Left ventricle myocardium inferior (tissue), 1 donor: ENCODE measurements around the gene DIABLO. TPM values are rescaled to one million over a fixed set of nuclear protein-coding genes. Genes with fewer than 3 reads are reported as not detected.

ENCODE experiments used
- DNase-seq: peaks from one replicate; pipeline ENCODE4 v3.0.0-alpha.2; 2020
- H3K27ac ChIP-seq: fragments of 200-600 bp; replicated peaks from 2 replicates; pipeline ENCODE4 v1.8.0; 2021
- H3K27me3 ChIP-seq: fragments of 200-600 bp; 2 replicates; pipeline ENCODE4 v1.8.0; 2021; ENCODE audit warnings: low read depth
- H3K36me3 ChIP-seq: fragments of 200-600 bp; 2 replicates; pipeline ENCODE4 v1.8.0; 2021
- H3K4me1 ChIP-seq: fragments of 200-600 bp; 2 replicates; pipeline ENCODE4 v1.8.0; 2021
- H3K4me3 ChIP-seq: fragments of 200-600 bp; 2 replicates; pipeline ENCODE4 v1.8.0; 2021; ENCODE audit warnings: mild to moderate bottlenecking, moderate library complexity
- H3K9me3 ChIP-seq: fragments of 200-600 bp; replicated peaks from 2 replicates; pipeline ENCODE4 v1.8.0; 2021
- intact Hi-C: fragments of 100-400 bp; cut with micrococcal nuclease; formaldehyde crosslinking; loops from one replicate; pipeline ENCODE4 v1.11.0; 2022
- total RNA-seq: library from RNA; stranded (reverse); fragmentation: NEBNext Ultra II Directional; extraction: Animal tissue kit (Norgen Biotek cat#: 25700); gene quantifications from one replicate; pipeline ENCODE4 v1.2.1, GENCODE V29; 2021
- TF ChIP-seq, protein P1 (sequence below): fragments of 200-600 bp; IDR thresholded peaks from 2 replicates; pipeline ENCODE4 v1.8.0; 2021; ENCODE audit warnings: antibody characterized with exemption, mild to moderate bottlenecking, borderline replicate concordance
- donor health status: DM: no; HTN: yes; CAD: no; lungs with severe emphysema.

DIABLO gene
- total RNA-seq, 1 donor from 2014 or later: 29.7 TPM

DNA sequence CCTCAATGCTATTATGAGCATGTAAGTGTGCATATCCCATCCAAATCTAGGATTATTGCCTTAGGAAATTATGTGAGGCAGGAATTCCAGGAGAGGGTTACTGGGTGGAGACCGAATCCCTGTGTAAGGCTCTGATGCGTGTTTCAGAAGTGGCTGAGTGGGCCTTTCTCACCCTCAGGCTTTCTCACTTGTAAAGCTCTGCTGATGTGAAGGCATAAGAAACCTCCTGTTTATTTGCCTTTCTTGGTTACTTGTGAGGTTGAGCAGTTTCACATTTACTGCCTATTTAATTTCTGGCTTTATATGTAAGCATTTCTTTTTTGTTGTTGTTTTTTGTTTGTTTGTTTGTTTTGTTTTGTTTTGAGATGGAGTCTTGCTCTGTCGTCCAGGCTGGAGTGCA lies 62.9 kb downstream of the DIABLO start:
- H3K9me3 ChIP-seq: no peaks in the 10 kb centered on the region
- no peak for DNase-seq
- H3K4me1 ChIP-seq: no peaks in the 10 kb centered on the region
- intact Hi-C loops: no loop called here
- TF ChIP-seq, protein P1, sequence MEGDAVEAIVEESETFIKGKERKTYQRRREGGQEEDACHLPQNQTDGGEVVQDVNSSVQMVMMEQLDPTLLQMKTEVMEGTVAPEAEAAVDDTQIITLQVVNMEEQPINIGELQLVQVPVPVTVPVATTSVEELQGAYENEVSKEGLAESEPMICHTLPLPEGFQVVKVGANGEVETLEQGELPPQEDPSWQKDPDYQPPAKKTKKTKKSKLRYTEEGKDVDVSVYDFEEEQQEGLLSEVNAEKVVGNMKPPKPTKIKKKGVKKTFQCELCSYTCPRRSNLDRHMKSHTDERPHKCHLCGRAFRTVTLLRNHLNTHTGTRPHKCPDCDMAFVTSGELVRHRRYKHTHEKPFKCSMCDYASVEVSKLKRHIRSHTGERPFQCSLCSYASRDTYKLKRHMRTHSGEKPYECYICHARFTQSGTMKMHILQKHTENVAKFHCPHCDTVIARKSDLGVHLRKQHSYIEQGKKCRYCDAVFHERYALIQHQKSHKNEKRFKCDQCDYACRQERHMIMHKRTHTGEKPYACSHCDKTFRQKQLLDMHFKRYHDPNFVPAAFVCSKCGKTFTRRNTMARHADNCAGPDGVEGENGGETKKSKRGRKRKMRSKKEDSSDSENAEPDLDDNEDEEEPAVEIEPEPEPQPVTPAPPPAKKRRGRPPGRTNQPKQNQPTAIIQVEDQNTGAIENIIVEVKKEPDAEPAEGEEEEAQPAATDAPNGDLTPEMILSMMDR: no peak
- peaks cover 29% of the 10 kb centered on the region for H3K27me3 ChIP-seq
- H3K27ac ChIP-seq: no peak overlapping the region
- H3K36me3 ChIP-seq: no peaks in the 10 kb centered on the region
- no peak overlapping the region for H3K4me3 ChIP-seq

DNA sequence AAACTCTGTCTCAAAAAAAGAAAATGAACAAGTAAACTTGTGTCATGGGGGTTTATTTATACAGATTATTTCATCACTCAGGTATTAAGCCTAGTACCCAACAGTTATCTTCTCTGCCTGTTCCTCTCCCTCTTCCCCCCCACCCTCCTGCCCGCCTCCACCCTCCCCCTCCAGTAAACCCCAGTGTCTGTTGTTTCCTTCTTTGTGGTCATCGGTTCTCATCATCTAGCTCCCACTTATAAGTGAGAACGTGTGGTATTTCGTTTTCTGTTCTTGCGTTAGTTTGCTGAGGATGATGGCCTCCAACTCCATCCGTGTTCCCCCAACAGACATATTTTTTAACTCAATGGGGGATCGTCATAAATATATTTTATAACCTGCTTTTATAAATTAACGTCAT lies 64.2 kb downstream of the DIABLO start:
- no peaks in the 10 kb centered on the region for H3K4me1 ChIP-seq
- H3K9me3 ChIP-seq: no peaks in the 10 kb centered on the region
- TF ChIP-seq, protein P1: no peak
- H3K27me3 ChIP-seq: peaks cover 33% of the 10 kb centered on the region
- no peak overlapping the region for H3K4me3 ChIP-seq
- DNase-seq: no peak
- no peak overlapping the region for H3K27ac ChIP-seq
- intact Hi-C loops: no loop called here
- H3K36me3 ChIP-seq: no peaks in the 10 kb centered on the region

DNA sequence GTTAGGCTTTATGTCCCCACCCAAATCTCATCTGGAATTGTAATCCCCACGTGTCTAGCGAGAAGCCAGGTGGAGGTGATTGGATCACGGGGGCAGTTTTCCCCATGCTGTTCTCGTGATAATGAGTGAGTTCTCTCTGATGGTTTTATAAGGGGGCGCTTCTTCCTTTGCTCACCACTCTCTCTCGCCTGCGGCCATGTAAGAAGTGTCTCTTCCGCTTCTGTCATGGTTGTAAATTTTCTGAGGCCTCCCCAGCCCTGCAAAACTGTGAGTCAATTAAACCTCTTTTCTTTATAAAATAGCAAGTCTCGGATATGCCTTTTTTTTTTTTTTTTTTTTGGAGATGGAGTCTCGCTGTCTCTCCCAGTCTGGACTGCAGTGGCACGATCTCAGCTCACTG lies 65.1 kb downstream of the DIABLO start:
- TF ChIP-seq, protein P1: no peak
- DNase-seq: no peak
- no peaks in the 10 kb centered on the region for H3K4me1 ChIP-seq
- no peak overlapping the region for H3K27ac ChIP-seq
- intact Hi-C loops: no loop called here
- H3K4me3 ChIP-seq: no peak overlapping the region
- peaks cover 39% of the 10 kb centered on the region for H3K27me3 ChIP-seq
- H3K36me3 ChIP-seq: no peaks in the 10 kb centered on the region
- no peaks in the 10 kb centered on the region for H3K9me3 ChIP-seq

DNA sequence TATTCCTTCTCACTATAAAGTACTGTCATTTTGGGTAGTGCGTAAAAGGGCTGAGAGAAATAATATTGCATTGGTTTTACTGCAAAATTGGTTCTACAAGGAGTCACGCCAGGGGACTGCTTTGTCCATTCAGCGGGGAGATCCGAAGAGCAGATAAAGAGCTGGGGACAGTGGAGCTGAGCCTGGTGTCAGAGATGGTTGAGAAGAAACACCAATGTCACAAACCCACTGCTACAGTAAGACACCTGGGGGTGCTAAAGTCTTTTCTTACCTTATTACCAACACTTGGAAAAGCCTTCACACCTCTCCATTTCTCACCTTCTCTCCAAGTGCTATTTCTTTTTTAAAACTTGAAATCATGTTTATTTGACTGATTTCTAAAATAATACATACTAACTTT lies 66.0 kb downstream of the DIABLO start:
- TF ChIP-seq, protein P1: no peak
- H3K27me3 ChIP-seq: peaks cover 43% of the 10 kb centered on the region
- no peaks in the 10 kb centered on the region for H3K36me3 ChIP-seq
- intact Hi-C loops: no loop called here
- no peak for DNase-seq
- H3K27ac ChIP-seq: no peak overlapping the region
- no peak overlapping the region for H3K4me3 ChIP-seq
- H3K4me1 ChIP-seq: no peaks in the 10 kb centered on the region
- H3K9me3 ChIP-seq: no peaks in the 10 kb centered on the region

DNA sequence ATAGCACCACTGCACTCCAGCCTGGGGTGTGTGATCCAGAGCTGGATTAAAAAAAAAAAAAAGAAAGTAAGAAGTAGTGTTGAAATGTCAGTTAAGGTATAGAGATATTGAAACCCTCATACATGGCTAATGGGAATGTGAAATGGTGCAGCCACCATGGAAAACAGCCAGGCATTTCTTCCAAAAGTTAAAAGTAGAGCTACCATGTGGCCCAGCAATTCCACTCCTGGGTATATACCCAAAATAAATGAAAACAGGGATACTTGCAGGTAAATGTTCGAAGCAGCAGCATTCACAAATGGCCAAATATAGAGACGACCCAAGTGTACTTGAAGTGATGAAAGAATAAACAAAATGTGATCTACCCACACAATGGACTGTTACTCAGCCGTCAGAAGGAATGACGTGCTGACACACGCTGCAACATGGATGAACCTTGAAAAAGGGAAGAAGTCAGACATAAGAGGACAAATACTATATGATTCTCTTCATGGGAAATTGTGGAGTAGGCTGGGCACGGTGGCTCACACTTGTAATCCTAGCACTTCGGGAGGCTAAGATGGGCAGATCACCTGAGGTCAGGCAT lies 67.1 kb downstream of the DIABLO start:
- no peak overlapping the region for H3K27ac ChIP-seq
- TF ChIP-seq, protein P1: no peak
- H3K36me3 ChIP-seq: no peaks in the 10 kb centered on the region
- no peaks in the 10 kb centered on the region for H3K4me1 ChIP-seq
- no peak for DNase-seq
- H3K27me3 ChIP-seq: peaks cover 37% of the 10 kb centered on the region
- no peak overlapping the region for H3K4me3 ChIP-seq
- intact Hi-C loops: no loop called here
- no peaks in the 10 kb centered on the region for H3K9me3 ChIP-seq

Other genes starting within 250 kb of the DIABLO start
- 11.2 TPM for gene BCL7A, start 204.2 kb downstream of the DIABLO start, total RNA-seq
- gene MLXIP, start 147.3 kb downstream of the DIABLO start, total RNA-seq: 16.7 TPM
- not detected for gene IL31, start 51.8 kb downstream of the DIABLO start, total RNA-seq
- 0.74 TPM for gene LRRC43, start 42.9 kb downstream of the DIABLO start, total RNA-seq
- gene B3GNT4, start 22.3 kb downstream of the DIABLO start, total RNA-seq: not detected
- 11.4 TPM for gene VPS33A, start 40.4 kb upstream of the DIABLO start, total RNA-seq
- 102 TPM for gene CLIP1, start 196.6 kb upstream of the DIABLO start, total RNA-seq